ENCODE data around the gene EPB42. TPM values are rescaled to one million over a fixed set of nuclear protein-coding genes. Genes with fewer than 3 reads are reported as not detected.

The EPB42 gene
- total RNA-seq, result 0.23 TPM in 1 of 2 replicates, not detected in the other

GRCh38 chr15:43220991-43221403, at the start of gene EPB42:
TSS of gene EPB42 (minus strand) at chr15:43221018. CDS start at chr15:43220825, 193 bp downstream.

DNA sequence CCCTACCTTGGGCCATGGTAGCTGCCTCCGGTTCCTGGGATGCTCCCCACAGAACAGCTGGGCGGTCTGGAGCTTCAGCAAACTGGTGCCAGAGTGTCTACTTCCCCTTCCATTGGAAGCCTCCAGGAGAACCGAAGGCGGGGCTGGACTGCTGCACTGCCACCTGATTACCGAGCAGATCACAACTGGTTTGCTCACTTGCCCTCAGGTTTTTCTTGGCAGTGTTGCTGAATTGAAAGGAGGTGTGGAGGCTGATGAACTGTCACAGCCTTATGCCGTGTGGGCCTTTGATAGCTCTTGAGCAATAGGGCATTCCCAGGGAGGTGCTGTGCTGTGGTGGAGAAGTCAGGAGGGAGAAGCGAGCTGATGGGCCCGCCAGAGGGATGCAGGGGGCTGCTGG, 46.0 kb upstream of the EPB42 start, which contains the start of gene TGM5:
Gene TGM5, minus strand, starts transcription at position 95 of the 400 bp plus-strand sequence. Its CDS starts 79 bp downstream, at position 16.

DNA sequence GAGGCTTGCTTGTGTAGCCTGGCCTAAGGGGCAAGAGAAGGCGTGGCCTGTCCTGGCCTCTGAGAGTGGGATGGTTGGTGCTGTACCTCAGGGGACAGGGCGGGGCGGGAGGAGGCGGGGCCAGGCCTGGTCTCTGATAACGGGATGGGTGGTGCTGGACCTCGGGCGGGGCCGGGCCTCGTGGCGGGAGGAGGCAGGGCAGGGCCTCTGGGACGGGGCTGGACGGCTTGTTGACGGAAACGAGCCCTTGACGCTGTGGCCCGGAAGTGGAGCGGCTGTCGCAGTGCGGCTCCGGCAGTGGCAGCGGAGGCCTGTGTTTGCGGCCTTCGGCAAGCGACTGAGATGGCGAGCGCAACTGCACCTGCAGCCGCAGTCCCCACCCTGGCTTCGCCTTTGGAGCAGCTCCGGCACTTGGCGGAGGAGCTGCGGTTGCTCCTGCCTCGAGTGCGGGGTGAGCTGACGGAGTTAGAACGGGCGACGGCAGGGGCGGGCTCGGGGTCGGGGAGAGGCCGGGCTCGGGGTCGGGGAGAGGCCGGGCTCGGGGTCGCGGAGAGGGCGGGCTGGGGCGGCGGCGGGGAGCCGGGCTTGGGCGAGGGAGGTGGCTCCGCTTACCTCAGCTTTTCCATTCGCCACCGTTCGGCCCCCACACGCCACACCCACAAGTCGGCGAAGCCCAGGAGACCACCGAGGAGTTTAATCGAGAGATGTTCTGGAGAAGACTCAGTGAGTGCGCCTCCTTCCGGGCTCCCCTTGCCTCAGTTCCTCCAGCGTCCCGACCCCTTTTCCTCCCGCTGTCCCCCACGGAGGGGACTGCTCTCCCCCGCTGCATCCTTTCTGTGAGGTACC, 35.4 kb downstream of the EPB42 start, which contains the start of gene CCNDBP1:
Gene CCNDBP1, plus strand, starts transcription at position 247 of the 846 bp plus-strand sequence. Its CDS starts 96 bp downstream, at position 343.

Other genes with a start within 250 kb of the EPB42 start
- 30.3 and 39.9 TPM in 2 replicates for gene UBR1, start 115.0 kb downstream of the EPB42 start, total RNA-seq
- gene TMEM62, start 87.4 kb downstream of the EPB42 start, total RNA-seq, result 12.7 and 12.8 TPM in 2 replicates
- gene CCNDBP1, start 35.6 kb downstream of the EPB42 start, total RNA-seq, result 53.5 and 66.1 TPM in 2 replicates
- gene TGM5, start 45.9 kb upstream of the EPB42 start, total RNA-seq, result 0.26 TPM in 1 of 2 replicates, not detected in the other
- not detected in 2 replicates for gene TGM7, start 81.2 kb upstream of the EPB42 start, total RNA-seq
- gene LCMT2, start 109.6 kb upstream of the EPB42 start, total RNA-seq, result 7.2 and 8.6 TPM in 2 replicates
- 16.7 and 17.8 TPM in 2 replicates for gene ZSCAN29, start 150.0 kb upstream of the EPB42 start, total RNA-seq
- gene TUBGCP4, start 150.1 kb upstream of the EPB42 start, total RNA-seq, result 15.4 and 18.4 TPM in 2 replicates